GM12873 (cell line): ENCODE data around the gene LANCL1.

Source experiments
- CTCF ChIP-seq: IDR thresholded peaks from 2 replicates; pipeline ENCODE4 v1.5.1; 2012; ENCODE audit warnings: low read depth, mild to moderate bottlenecking, moderate library complexity, low read length, control low read depth; ENCODE audit not compliant: insufficient read depth; ENCODE audit errors: missing control alignments

LANCL1 gene

GRCh38 chr2:210476194-210477128, at the start of gene LANCL1:
Gene LANCL1 (minus strand): TSS chr2:210476759. CDS start chr2:210476396, 363 bp downstream.
- TF ChIP-seq CTCF: no peak

- TF ChIP-seq CTCF: no peak
Measured at GRCh38 chr2:210524533-210524932, 48.0 kb upstream of the LANCL1 start.

GRCh38 chr2:210523650-210524289, 47.2 kb upstream of the LANCL1 start:
- no peak for TF ChIP-seq CTCF

DNA sequence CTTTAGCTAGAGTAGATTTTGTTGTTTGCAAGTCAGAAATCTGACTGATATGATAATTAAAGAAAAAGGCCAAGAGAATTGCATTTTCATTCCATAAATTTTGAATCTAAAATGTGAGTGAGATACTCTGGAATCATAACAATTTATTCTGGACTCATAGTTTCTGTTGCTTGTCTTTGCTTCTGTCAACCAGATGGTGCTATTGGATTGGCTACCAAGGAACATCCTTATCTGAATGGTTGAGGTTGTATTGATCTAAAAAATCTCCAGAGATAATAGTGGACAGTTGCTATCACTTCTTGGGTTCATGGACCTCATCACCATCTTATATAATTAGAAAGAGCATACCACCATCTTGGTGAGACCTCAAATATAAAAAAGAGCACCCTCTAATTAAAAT, 45.8 kb upstream of the LANCL1 start:
- no peak for TF ChIP-seq CTCF

DNA sequence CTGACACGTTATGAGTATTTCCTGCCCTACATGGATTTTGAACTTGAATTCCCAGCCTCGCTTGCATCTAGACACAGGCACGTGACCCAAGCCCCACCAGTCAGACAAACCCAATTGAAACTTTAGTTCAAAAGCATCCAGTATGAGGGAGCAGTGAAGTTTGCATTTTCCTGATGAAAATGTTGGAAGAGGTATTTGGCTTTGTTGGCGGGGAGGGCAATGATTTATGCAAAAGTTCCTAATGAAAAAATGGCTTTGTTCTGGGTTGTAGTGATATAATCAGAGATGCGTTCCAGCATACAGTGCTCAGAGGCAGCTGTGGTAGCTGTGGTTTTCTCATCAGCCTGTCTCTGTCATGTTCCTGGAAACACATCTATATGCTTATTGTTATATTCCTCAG, 43.0 kb upstream of the LANCL1 start:
- TF ChIP-seq CTCF: no peak

DNA sequence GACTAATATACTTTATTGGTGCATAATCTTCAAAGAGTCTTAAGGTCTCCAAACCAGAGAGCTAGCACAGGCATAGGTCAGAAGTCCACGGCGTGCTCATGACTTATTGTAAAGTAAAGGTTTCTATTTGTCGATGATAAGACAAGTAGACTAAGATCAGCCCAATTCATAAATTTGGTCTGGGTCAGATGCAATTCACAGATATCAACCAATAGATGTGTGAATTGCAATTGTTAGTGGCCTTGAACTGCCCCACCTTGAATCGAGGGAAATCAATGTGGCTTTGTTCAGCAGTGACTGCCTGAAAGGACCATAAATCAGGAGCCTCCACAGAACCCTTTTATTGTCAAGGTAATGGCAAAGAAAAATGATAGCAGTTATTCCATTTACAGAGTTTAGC, 40.7 kb upstream of the LANCL1 start:
- TF ChIP-seq CTCF: no peak

DNA sequence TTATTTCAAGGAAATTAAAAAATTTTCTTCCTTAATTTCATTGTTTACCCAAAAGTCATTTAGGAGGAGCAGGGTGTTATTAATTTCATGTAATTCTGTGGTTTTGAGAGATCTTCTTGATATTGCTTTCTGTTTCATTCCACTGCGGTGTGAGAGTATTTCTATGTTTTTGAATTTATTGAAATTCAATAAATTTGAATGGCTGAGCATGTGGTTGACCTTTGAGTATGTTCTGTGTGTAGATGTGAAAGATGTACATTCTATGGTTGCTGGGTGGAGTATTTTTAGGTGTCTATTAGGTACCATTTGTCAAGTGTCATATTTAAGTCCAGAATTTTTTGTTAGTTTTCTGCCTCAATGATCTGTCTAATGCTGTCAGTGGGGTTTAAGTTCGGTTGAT, 39.4 kb upstream of the LANCL1 start:
- no peak for TF ChIP-seq CTCF
